ENCODE data around the gene SV2B.

Gene SV2B

GRCh38 chr15:91102546-91103330, 2.7 kb downstream of the SV2B start:
- DNase-seq: no peak

- no peak for DNase-seq
Observed at GRCh38 chr15:91104111-91104510, 4.1 kb downstream of the SV2B start.

- DNase-seq: no peak
Observed at GRCh38 chr15:91108421-91108820, 8.4 kb downstream of the SV2B start.

- DNase-seq: no peak
Observed at GRCh38 chr15:91109885-91110284, 9.8 kb downstream of the SV2B start.

GRCh38 chr15:91110407-91110806, 10.3 kb downstream of the SV2B start:
- DNase-seq: no peak

GRCh38 chr15:91113030-91113429, 13.0 kb downstream of the SV2B start:
- no peak for DNase-seq

- DNase-seq: no peak
Observed at GRCh38 chr15:91114301-91114700, 14.2 kb downstream of the SV2B start.

GRCh38 chr15:91116113-91117067, 16.3 kb downstream of the SV2B start:
- no peak for DNase-seq

- no peak for DNase-seq
Observed at GRCh38 chr15:91117375-91117774, 17.3 kb downstream of the SV2B start.

- DNase-seq: no peak
Observed at GRCh38 chr15:91118817-91119590, 18.9 kb downstream of the SV2B start.

- DNase-seq: no peak
Observed at GRCh38 chr15:91122296-91122695, 22.2 kb downstream of the SV2B start.

- DNase-seq: no peak
Observed at GRCh38 chr15:91124132-91124531, 24.1 kb downstream of the SV2B start.

- no peak for DNase-seq
Observed at GRCh38 chr15:91125162-91125561, 25.1 kb downstream of the SV2B start.

GRCh38 chr15:91126080-91126479, 26.0 kb downstream of the SV2B start:
- DNase-seq: no peak

- DNase-seq: no peak
Observed at GRCh38 chr15:91127236-91127955, 27.3 kb downstream of the SV2B start.

GRCh38 chr15:91128016-91128415, 28.0 kb downstream of the SV2B start:
- no peak for DNase-seq

GRCh38 chr15:91129436-91129835, 29.4 kb downstream of the SV2B start:
- no peak for DNase-seq

GRCh38 chr15:91132079-91132478, 32.0 kb downstream of the SV2B start:
- DNase-seq: no peak

GRCh38 chr15:91133511-91133910, 33.5 kb downstream of the SV2B start:
- no peak for DNase-seq

GRCh38 chr15:91135201-91136130, 35.4 kb downstream of the SV2B start:
- no peak for DNase-seq

GRCh38 chr15:91136386-91136923, 36.4 kb downstream of the SV2B start:
- no peak for DNase-seq
